ENCODE measurements around the gene MTNR1A. TPM values are rescaled to one million over a fixed set of nuclear protein-coding genes. Genes with fewer than 3 reads are reported as not detected.

The MTNR1A gene
- total and polyA plus RNA-seq, 2 experiments from 2014 or later, result 0.32 to 1.4 TPM

DNA sequence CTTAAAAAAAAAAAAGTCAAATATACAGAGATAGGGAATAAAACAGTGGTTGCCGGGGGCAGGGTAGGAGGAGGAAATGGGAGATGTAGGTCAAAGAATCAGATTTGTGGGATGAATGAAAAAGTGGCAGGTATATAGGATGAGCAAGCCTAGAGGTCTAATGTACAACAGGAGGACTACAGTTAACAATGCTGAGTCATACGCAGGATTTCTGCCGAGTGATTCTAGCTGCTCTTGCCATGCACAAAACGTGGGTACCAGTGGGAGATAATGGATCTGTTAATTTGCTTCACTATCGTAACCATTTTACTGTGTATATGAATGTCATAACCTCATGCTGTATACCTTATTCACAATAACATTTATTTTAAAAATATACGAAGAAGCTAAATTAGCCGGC, 10.7 kb upstream of the MTNR1A start (continued):
- TF ChIP-seq, protein P1, sequence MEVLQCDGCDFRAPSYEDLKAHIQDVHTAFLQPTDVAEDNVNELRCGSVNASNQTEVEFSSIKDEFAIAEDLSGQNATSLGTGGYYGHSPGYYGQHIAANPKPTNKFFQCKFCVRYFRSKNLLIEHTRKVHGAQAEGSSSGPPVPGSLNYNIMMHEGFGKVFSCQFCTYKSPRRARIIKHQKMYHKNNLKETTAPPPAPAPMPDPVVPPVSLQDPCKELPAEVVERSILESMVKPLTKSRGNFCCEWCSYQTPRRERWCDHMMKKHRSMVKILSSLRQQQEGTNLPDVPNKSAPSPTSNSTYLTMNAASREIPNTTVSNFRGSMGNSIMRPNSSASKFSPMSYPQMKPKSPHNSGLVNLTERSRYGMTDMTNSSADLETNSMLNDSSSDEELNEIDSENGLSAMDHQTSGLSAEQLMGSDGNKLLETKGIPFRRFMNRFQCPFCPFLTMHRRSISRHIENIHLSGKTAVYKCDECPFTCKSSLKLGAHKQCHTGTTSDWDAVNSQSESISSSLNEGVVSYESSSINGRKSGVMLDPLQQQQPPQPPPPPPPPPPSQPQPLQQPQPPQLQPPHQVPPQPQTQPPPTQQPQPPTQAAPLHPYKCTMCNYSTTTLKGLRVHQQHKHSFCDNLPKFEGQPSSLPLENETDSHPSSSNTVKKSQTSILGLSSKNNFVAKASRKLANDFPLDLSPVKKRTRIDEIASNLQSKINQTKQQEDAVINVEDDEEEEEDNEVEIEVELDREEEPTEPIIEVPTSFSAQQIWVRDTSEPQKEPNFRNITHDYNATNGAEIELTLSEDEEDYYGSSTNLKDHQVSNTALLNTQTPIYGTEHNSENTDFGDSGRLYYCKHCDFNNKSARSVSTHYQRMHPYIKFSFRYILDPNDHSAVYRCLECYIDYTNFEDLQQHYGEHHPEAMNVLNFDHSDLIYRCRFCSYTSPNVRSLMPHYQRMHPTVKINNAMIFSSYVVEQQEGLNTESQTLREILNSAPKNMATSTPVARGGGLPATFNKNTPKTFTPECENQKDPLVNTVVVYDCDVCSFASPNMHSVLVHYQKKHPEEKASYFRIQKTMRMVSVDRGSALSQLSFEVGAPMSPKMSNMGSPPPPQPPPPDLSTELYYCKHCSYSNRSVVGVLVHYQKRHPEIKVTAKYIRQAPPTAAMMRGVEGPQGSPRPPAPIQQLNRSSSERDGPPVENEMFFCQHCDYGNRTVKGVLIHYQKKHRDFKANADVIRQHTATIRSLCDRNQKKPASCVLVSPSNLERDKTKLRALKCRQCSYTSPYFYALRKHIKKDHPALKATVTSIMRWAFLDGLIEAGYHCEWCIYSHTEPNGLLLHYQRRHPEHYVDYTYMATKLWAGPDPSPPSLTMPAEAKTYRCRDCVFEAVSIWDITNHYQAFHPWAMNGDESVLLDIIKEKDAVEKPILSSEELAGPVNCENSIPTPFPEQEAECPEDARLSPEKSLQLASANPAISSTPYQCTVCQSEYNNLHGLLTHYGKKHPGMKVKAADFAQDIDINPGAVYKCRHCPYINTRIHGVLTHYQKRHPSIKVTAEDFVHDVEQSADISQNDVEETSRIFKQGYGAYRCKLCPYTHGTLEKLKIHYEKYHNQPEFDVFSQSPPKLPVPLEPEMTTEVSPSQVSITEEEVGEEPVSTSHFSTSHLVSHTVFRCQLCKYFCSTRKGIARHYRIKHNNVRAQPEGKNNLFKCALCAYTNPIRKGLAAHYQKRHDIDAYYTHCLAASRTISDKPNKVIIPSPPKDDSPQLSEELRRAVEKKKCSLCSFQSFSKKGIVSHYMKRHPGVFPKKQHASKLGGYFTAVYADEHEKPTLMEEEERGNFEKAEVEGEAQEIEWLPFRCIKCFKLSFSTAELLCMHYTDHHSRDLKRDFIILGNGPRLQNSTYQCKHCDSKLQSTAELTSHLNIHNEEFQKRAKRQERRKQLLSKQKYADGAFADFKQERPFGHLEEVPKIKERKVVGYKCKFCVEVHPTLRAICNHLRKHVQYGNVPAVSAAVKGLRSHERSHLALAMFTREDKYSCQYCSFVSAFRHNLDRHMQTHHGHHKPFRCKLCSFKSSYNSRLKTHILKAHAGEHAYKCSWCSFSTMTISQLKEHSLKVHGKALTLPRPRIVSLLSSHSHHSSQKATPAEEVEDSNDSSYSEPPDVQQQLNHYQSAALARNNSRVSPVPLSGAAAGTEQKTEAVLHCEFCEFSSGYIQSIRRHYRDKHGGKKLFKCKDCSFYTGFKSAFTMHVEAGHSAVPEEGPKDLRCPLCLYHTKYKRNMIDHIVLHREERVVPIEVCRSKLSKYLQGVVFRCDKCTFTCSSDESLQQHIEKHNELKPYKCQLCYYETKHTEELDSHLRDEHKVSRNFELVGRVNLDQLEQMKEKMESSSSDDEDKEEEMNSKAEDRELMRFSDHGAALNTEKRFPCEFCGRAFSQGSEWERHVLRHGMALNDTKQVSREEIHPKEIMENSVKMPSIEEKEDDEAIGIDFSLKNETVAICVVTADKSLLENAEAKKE (CRISPR knock-in tag; IDR thresholded peaks at IDR 0.05), result no peak

DNA sequence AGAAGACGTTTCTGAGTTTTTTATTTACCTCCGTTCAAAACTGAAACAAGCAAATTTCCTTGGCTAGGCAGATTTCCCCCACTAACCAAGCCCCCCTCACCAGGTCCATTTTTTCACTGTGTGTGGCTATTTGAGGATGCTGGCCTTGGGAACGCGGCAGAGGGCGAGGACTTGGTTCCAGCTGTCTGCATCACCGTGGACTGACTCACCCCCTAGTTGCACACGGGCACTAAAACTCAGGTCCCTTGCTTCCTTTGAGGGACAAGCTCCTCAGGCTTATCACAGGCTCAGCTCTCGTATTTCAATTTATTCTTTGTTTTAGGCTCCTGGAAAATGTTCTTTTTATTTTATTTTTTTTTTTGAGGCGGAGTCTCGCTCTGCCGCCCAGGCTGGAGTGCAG, 8.4 kb upstream of the MTNR1A start:
- H3K9me3 Mint-ChIP-seq, result no peaks in the 10 kb centered on the region
- H2AFZ ChIP-seq, result no peak overlapping the region
- no peaks in the 10 kb centered on the region for H3K79me2 ChIP-seq (replicated peaks; ENCODE audit: insufficient read depth)
- H3K36me3 ChIP-seq (ENCODE audit: insufficient read depth), result no peaks in the 10 kb centered on the region
- no peak for DNase-seq (ENCODE audit: low spot score)
- H3F3A ChIP-seq (replicated peaks; ENCODE audit: low read depth), result no peaks in the 10 kb centered on the region
- no peak overlapping the region for H3K4me2 ChIP-seq
- H3K4me1 ChIP-seq (ENCODE audit: insufficient read depth), result no peaks in the 10 kb centered on the region
- H4K20me1 ChIP-seq (replicated peaks; ENCODE audit: insufficient read depth), result no peaks in the 10 kb centered on the region
- no peak overlapping the region for H3K27ac ChIP-seq (ENCODE audit: low read depth)
- ATAC-seq, result no peak
- no peak for TF ChIP-seq ZNF114 (CRISPR knock-in tag; IDR thresholded peaks at IDR 0.05)
- TF ChIP-seq CREB1 (CRISPR knock-in tag; IDR thresholded peaks at IDR 0.05; ENCODE audit: low read depth), result no peak
- TF ChIP-seq NANOG (IDR thresholded peaks at IDR 0.05; ENCODE audit: borderline replicate concordance), result no peak
- TF ChIP-seq, protein P2, sequence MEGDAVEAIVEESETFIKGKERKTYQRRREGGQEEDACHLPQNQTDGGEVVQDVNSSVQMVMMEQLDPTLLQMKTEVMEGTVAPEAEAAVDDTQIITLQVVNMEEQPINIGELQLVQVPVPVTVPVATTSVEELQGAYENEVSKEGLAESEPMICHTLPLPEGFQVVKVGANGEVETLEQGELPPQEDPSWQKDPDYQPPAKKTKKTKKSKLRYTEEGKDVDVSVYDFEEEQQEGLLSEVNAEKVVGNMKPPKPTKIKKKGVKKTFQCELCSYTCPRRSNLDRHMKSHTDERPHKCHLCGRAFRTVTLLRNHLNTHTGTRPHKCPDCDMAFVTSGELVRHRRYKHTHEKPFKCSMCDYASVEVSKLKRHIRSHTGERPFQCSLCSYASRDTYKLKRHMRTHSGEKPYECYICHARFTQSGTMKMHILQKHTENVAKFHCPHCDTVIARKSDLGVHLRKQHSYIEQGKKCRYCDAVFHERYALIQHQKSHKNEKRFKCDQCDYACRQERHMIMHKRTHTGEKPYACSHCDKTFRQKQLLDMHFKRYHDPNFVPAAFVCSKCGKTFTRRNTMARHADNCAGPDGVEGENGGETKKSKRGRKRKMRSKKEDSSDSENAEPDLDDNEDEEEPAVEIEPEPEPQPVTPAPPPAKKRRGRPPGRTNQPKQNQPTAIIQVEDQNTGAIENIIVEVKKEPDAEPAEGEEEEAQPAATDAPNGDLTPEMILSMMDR (conservative IDR thresholded peaks at IDR 0.05; ENCODE audit: low read depth in 2 of 2), result no peak
- TF ChIP-seq, protein P3, sequence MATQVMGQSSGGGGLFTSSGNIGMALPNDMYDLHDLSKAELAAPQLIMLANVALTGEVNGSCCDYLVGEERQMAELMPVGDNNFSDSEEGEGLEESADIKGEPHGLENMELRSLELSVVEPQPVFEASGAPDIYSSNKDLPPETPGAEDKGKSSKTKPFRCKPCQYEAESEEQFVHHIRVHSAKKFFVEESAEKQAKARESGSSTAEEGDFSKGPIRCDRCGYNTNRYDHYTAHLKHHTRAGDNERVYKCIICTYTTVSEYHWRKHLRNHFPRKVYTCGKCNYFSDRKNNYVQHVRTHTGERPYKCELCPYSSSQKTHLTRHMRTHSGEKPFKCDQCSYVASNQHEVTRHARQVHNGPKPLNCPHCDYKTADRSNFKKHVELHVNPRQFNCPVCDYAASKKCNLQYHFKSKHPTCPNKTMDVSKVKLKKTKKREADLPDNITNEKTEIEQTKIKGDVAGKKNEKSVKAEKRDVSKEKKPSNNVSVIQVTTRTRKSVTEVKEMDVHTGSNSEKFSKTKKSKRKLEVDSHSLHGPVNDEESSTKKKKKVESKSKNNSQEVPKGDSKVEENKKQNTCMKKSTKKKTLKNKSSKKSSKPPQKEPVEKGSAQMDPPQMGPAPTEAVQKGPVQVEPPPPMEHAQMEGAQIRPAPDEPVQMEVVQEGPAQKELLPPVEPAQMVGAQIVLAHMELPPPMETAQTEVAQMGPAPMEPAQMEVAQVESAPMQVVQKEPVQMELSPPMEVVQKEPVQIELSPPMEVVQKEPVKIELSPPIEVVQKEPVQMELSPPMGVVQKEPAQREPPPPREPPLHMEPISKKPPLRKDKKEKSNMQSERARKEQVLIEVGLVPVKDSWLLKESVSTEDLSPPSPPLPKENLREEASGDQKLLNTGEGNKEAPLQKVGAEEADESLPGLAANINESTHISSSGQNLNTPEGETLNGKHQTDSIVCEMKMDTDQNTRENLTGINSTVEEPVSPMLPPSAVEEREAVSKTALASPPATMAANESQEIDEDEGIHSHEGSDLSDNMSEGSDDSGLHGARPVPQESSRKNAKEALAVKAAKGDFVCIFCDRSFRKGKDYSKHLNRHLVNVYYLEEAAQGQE (IDR thresholded peaks at IDR 0.05; ENCODE audit: unreplicated experiment), result no peak
- H3K4me3 ChIP-seq, result no peak overlapping the region
- H3K27me3 ChIP-seq (ENCODE audit: insufficient read depth), result no peaks in the 10 kb centered on the region
- peaks cover 9% of the 10 kb centered on the region for H3K27me3 Mint-ChIP-seq (ENCODE audit: insufficient read depth, low read depth, poor library complexity)
- H3K9me2 ChIP-seq (ENCODE audit: insufficient read depth), result peaks cover 5% of the 10 kb centered on the region
- H3K4me3 Mint-ChIP-seq, result no peak overlapping the region
- H3K4me1 Mint-ChIP-seq, result no peaks in the 10 kb centered on the region
- H3K36me3 Mint-ChIP-seq (ENCODE audit: low read depth), result no peaks in the 10 kb centered on the region
- no peak overlapping the region for H3K27ac Mint-ChIP-seq
